Measurements from ENCODE around the gene ANXA8.

ANXA8 gene

Small RNA genes lying within 50 kb of the gene (small RNA-seq; reads per million reads assigned to genes)
- gene AL591684.3 (0 reads per million in 2 experiments), gene RNA5SP312 (0 reads per million in 2 experiments)
